ENCODE data around the gene PEX11G.

The PEX11G gene

GRCh38 chr19:7504684-7505083 is 15.8 kb upstream of the PEX11G start:
- DNase-seq (ENCODE audit: low spot score) = no peak
- TF ChIP-seq CTCF (IDR thresholded peaks at IDR 0.05) = no peak
- Histone ChIP-seq H3K27ac (no peak overlapping the region), H3K4me3 (no peak overlapping the region)

GRCh38 chr19:7502552-7502951 is 13.7 kb upstream of the PEX11G start:
- DNase-seq (ENCODE audit: low spot score) = no peak
- no peak overlapping the region for H3K27ac ChIP-seq
- TF ChIP-seq CTCF (IDR thresholded peaks at IDR 0.05) = no peak
- H3K4me3 ChIP-seq = no peak overlapping the region

GRCh38 chr19:7500811-7501450 is 12.1 kb upstream of the PEX11G start:
- TF ChIP-seq CTCF (IDR thresholded peaks at IDR 0.05) = no peak
- peak overlapping the region; percentile 74 for H3K4me3 ChIP-seq
- H3K27ac ChIP-seq = no peak overlapping the region
- no peak for DNase-seq (ENCODE audit: low spot score)

GRCh38 chr19:7497292-7497691 is 8.5 kb upstream of the PEX11G start:
- no peak for DNase-seq (ENCODE audit: low spot score)
- Histone ChIP-seq H3K27ac (no peak overlapping the region), H3K4me3 (no peak overlapping the region)
- no peak for TF ChIP-seq CTCF (IDR thresholded peaks at IDR 0.05)

GRCh38 chr19:7494416-7495098 is 5.7 kb upstream of the PEX11G start:
- no peak for TF ChIP-seq CTCF (IDR thresholded peaks at IDR 0.05)
- no peak for DNase-seq (ENCODE audit: low spot score)
- H3K27ac ChIP-seq = peak overlapping the region; percentile 42 to 79
- H3K4me3 ChIP-seq = peak overlapping the region; percentile 11

GRCh38 chr19:7492558-7492957 is 3.7 kb upstream of the PEX11G start:
- no peak for TF ChIP-seq CTCF (IDR thresholded peaks at IDR 0.05)
- Histone ChIP-seq H3K4me3 (no peak overlapping the region), H3K27ac (no peak overlapping the region)
- DNase-seq (ENCODE audit: low spot score) = no peak

- no peak for DNase-seq (ENCODE audit: low spot score)
- no peak for TF ChIP-seq CTCF (IDR thresholded peaks at IDR 0.05)
- Histone ChIP-seq H3K4me3 (no peak overlapping the region), H3K27ac (no peak overlapping the region)
Observed at GRCh38 chr19:7492142-7492541, 3.3 kb upstream of the PEX11G start.
